Parathyroid adenoma (tissue), 2 donors: ENCODE results near the gene VDR.
"Not testable (repeated sequence)": the region's sequence is repeated elsewhere in the genome, so short reads cannot be mapped to it uniquely, and the experiment has no call there.

Source experiments
- H2AFZ ChIP-seq: fragments of 300-600 bp; sonication (generic); one replicate; pipeline ENCODE4 v1.7.0; 2017; ENCODE audit warnings: antibody characterized with exemption, mild to moderate bottlenecking
- H3K27ac ChIP-seq: fragments of 300-600 bp; sonication (generic); one replicate; pipeline ENCODE4 v1.7.0; 2017
- H3K27me3 ChIP-seq: fragments of 300-600 bp; sonication (generic); one replicate; pipeline ENCODE4 v1.7.0; 2017; ENCODE audit warnings: low read length; ENCODE audit not compliant: control insufficient read depth, insufficient read depth
- H3K36me3 ChIP-seq: fragments of 300-600 bp; sonication (generic); one replicate; pipeline ENCODE4 v1.7.0; 2017; ENCODE audit warnings: low read length; ENCODE audit not compliant: control insufficient read depth, insufficient read depth
- H3K4me1 ChIP-seq: fragments of 300-600 bp; sonication (generic); one replicate; pipeline ENCODE4 v1.7.0; 2017; ENCODE audit warnings: control low read depth
- H3K4me2 ChIP-seq: fragments of 300-600 bp; sonication (generic); one replicate; pipeline ENCODE4 v1.7.0; 2017; ENCODE audit warnings: low read length
- H3K4me3 ChIP-seq: fragments of 300-600 bp; sonication (generic); one replicate; pipeline ENCODE4 v1.7.0; 2017; ENCODE audit warnings: low read depth, low read length
- H3K79me2 ChIP-seq: fragments of 300-600 bp; sonication (generic); one replicate; pipeline ENCODE4 v1.7.0; 2017; ENCODE audit warnings: control low read depth
- H3K9ac ChIP-seq: fragments of 300-600 bp; sonication (generic); one replicate; pipeline ENCODE4 v1.7.0; 2017; ENCODE audit warnings: mild to moderate bottlenecking
- H3K9me3 ChIP-seq: fragments of 300-600 bp; sonication (generic); one replicate; pipeline ENCODE4 v1.7.0; 2017; ENCODE audit warnings: low read length; ENCODE audit not compliant: control insufficient read depth
- TF ChIP-seq, protein P1 (sequence below): fragments of 300-600 bp; sonication (generic); IDR thresholded peaks from one replicate; pipeline ENCODE4 v1.7.0; 2017; ENCODE audit warnings: antibody characterized with exemption, mild to moderate bottlenecking
- donor health status: primary hyperparathyroidism.

VDR gene

DNA sequence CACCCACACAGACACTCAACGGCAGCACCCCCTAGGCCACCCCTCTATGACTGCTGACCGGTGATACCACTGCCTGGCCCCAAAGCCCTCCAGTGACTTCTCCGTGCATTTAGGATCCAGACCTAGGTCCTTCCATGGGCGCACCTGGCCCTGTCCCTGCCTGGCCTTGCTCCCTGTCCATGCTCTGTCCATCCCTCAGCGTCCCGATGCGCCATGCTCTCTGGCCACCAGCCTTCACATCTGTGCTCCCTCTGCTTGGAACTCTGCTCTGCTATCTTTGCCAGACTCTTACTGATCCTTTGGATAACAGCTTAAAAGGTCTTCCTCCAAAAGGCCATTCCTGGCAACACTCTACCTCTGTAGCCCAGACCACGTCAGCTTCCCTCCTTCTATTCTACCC lies 59.7 kb downstream of the VDR start:
- Histone ChIP-seq H3K9ac (no peak overlapping the region), H3K4me3 (no peak overlapping the region), H3K79me2 (no peaks in the 10 kb centered on the region), H3K36me3 (no peaks in the 10 kb centered on the region), H2AFZ (no peak overlapping the region), H3K4me1 (peaks cover 11% of the 10 kb centered on the region), H3K27me3 (no peaks in the 10 kb centered on the region), H3K9me3 (no peaks in the 10 kb centered on the region), H3K4me2 (no peak overlapping the region), H3K27ac (no peak overlapping the region)
- TF ChIP-seq, protein P1, sequence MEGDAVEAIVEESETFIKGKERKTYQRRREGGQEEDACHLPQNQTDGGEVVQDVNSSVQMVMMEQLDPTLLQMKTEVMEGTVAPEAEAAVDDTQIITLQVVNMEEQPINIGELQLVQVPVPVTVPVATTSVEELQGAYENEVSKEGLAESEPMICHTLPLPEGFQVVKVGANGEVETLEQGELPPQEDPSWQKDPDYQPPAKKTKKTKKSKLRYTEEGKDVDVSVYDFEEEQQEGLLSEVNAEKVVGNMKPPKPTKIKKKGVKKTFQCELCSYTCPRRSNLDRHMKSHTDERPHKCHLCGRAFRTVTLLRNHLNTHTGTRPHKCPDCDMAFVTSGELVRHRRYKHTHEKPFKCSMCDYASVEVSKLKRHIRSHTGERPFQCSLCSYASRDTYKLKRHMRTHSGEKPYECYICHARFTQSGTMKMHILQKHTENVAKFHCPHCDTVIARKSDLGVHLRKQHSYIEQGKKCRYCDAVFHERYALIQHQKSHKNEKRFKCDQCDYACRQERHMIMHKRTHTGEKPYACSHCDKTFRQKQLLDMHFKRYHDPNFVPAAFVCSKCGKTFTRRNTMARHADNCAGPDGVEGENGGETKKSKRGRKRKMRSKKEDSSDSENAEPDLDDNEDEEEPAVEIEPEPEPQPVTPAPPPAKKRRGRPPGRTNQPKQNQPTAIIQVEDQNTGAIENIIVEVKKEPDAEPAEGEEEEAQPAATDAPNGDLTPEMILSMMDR: no peak

GRCh38 chr12:47844264-47845019 lies 60.4 kb downstream of the VDR start:
- Histone ChIP-seq H3K79me2 (no peaks in the 10 kb centered on the region), H3K4me3 (no peak overlapping the region), H3K9me3 (no peaks in the 10 kb centered on the region), H3K4me2 (no peak overlapping the region), H2AFZ (no peak overlapping the region), H3K9ac (no peak overlapping the region), H3K36me3 (no peaks in the 10 kb centered on the region), H3K27me3 (no peaks in the 10 kb centered on the region), H3K27ac (no peak overlapping the region), H3K4me1 (peaks cover 14% of the 10 kb centered on the region)
- TF ChIP-seq, protein P1: no peak

DNA sequence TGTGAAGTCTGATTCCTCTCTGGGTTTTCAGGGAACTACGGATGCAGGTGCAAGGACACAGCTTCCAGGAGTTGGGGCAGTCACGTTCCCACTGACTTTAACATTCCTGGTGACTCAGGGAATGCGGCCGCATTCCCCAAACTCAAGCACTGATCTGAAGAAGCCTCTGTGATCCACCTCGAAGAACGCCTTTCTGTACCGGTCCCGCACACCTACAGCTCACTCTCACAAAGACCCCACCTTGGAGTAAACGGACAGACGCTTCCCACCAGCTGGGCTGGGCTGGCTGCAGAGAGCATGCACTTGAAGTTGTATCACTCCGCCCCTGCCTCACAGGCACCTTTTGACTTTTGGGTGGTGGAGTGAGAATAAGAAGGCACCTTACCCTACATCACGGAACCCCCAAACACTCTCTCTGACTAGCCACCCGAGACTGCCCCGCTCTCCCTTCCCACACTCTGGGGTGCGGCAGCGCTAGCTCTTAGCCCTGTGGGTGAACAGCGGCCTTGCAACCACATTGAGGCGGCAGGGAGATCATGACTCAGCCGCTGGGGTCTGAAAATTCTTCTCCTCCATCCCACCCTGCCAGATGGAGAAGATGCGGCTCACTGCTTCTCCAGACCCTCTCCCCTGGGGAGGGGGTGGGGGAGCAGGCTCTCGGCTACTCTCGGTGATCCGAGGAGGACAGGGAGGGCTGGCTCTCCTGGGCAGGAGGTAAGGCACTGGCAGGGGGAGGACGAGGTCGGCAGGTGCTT lies 61.4 kb downstream of the VDR start:
- TF ChIP-seq, protein P1: no peak
- no peaks in the 10 kb centered on the region for H3K36me3 ChIP-seq

DNA sequence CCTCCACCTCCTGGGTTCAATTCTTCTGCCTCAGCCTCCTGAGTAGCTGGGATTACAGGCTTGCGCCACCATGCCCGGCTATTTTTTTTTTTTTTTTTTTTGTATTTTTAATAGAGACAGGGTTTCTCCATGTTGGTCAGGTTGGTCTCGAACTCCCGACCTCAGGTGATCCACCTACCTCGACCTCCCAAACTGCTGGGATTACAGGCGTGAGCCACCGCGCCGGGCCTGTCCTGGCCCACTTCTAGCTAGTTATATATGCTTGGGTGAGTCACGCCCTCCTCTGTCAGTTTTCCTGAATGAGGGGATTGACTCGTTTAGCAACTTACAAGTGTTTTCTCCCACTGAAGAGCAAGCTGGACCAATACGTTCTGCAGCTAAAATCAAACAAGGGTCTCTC lies 62.3 kb downstream of the VDR start:
- H3K36me3 ChIP-seq, H3K4me2 ChIP-seq: not testable (repeated sequence)
- H3K4me1 ChIP-seq: peaks cover 22% of the 10 kb centered on the region

More for the DNA sequence above, 61.4 kb downstream of the VDR start:
- Histone ChIP-seq H3K9me3 (no peaks in the 10 kb centered on the region), H3K79me2 (no peaks in the 10 kb centered on the region), H3K27ac (no peak overlapping the region), H3K9ac (no peak overlapping the region), H3K4me3 (no peak overlapping the region), H3K4me2 (no peak overlapping the region), H3K4me1 (peaks cover 22% of the 10 kb centered on the region), H3K27me3 (no peaks in the 10 kb centered on the region), H2AFZ (no peak overlapping the region)

GRCh38 chr12:47841910-47842309 lies 62.9 kb downstream of the VDR start:
- Histone ChIP-seq H3K27me3 (no peaks in the 10 kb centered on the region), H3K27ac (no peak overlapping the region), H2AFZ (no peak overlapping the region), H3K9ac (no peak overlapping the region), H3K4me2 (no peak overlapping the region), H3K79me2 (no peaks in the 10 kb centered on the region), H3K4me3 (no peak overlapping the region), H3K4me1 (peaks cover 25% of the 10 kb centered on the region), H3K9me3 (no peaks in the 10 kb centered on the region), H3K36me3 (no peaks in the 10 kb centered on the region)
- TF ChIP-seq, protein P1: no peak

More for the DNA sequence above, 62.3 kb downstream of the VDR start:
- not testable (repeated sequence) for H3K9me3 ChIP-seq, H3K9ac ChIP-seq, H3K27ac ChIP-seq, H3K4me3 ChIP-seq, H3K27me3 ChIP-seq, H3K79me2 ChIP-seq, H2AFZ ChIP-seq
